DMS 273 (cell line): ENCODE data around the gene ARHGAP27.

Source experiments
- DNase-seq: peaks from one replicate; lab custom pipeline; 2025; ENCODE audit not compliant: unreplicated experiment; lab: John Stamatoyannopoulos, UW

ARHGAP27 gene

DNA sequence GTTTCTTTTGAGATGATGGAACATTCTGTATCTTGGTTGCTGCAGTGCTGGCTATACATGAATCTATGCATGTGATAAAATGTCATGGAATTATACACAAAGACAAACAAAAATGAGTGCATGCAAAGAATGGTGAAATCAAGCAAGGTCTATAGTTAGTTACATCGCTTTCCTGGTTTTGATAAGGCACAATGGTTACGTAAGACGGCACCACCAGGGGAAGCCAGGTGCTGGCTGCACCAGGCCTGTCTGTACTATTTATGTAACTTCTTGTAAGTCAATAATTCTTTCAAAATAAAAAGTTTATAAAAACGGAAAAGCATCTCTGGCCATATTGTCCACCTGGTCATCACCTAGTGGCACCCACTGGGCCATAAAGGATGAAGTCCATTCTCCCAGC lies 46.5 kb downstream of the ARHGAP27 start:
- no peak for DNase-seq

DNA sequence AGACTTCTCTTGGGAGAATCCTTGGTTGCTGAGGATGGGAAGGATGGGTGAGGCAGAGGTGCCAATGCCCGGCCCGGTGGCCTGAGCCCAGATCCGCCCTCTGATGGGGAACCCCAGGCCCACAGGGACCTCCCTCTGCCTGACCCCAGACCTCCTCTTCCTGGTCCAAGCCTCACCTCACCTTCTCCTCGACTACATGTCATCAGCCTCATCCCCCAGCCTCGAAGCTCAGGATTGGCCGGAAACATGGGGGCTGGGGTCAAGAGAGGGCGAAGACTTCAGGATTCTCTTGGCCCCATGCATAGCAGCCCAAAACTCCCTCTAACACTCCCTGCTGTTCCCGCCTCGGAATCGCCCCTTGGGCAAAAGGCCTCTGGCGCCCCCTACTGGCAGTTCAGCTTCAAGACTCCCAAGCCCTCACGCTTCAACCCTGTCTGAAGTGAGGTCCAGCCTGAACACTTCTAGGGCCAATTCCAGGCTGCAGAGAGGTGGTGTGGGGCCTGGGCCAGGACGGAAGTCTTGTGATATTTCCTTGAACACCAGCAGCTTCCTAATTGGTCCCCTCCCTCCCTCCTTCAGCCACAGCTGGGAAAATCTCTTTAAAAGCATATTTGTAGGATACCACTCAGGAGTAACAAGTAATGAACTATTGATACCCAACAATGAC lies 47.2 kb downstream of the ARHGAP27 start:
- peak; percentile 94 for DNase-seq

DNA sequence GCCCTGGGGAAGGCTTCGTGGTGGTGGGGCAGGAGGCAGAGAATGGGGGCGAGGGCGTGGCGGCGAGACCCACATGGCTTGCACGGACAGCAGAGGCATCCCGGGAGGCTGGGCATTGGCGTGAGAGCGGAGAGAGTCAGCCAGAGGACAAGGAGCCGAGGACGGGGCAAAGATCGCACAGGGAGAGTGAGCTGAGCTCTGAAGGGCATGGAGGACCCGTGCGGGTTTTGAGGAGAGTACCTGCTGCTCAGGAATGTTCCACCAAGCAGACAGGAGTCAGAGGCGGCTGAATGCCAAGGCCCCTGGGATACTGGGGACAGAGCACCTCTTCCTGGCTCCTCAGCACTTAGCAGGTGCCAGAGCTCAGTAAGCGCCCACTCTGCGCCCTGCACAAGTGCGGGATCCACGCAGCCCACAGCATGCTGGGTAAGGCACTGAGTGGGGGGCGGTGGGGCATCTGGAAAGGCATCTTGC lies 47.8 kb downstream of the ARHGAP27 start:
- DNase-seq, result no peak

DNA sequence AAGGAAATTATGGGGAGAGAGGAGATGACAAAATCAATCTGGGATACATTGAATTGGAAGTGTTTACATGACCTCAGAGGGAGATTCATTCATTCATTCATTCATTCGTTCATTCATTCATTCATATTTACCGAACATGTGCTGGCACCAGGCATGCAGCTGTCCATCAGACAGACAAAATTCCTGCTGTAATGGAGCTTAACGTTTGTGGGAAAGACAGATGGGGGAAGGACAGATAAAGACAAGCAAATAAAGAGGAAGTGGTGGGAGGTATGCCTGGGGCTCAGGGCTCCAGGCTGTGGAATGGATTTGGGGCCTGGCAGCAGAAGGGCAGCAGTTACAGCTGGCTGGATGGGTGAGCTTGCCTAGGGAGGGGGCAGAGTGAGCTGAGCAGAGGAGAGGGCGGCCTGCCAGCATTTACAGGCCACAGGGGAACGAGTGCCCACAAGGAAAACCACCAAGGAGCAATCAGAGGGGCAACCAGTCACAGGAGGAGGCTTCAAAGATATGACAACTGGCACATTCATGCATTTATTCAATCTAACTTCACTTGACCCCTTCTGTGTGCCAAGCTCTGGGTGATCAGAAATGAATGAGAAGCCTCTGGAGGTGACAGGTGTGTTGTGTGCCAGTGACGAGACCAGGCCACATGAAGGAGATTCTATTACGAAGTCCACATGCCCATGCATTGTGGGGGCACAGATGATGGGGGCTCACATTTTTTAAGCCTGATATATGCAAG lies 48.5 kb downstream of the ARHGAP27 start:
- peak; percentile 76 for DNase-seq

DNA sequence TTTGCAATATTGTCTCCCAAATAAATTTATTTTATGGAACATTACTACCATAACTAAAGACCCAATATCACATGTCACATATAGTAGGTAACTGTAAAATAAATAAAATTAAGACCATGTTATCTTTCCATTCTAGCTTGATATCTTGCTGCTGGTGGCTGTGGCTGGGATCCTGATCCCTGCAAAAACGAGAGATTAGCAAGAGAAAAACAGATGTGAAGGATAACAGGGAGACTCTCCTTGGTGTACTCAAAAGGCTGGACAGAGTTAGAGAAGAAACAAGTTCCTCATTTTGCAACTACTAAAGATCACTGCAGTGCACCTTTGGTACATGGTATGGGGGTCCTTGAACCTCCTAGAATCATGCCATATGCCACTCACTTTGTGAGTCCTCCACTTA lies 49.7 kb downstream of the ARHGAP27 start:
- DNase-seq, result no peak

DNA sequence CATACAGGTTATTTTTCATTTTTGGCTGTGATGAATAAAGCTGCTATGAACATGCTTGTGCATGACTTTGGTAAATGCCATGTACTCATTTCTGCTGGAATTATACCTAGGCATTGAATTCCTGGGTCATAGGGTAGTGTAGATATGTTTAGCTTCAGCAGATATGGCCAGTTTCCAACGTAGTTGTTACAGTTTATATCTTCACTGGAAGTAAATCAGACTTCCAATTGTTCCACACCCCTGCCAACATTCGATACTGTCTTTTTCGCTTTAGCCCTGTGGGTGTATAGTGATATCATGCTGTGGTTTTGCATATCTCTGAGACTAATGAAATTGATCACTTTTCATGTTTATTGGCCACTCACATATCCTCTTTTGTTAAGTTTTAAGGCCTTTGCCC lies 50.4 kb downstream of the ARHGAP27 start:
- no peak for DNase-seq

DNA sequence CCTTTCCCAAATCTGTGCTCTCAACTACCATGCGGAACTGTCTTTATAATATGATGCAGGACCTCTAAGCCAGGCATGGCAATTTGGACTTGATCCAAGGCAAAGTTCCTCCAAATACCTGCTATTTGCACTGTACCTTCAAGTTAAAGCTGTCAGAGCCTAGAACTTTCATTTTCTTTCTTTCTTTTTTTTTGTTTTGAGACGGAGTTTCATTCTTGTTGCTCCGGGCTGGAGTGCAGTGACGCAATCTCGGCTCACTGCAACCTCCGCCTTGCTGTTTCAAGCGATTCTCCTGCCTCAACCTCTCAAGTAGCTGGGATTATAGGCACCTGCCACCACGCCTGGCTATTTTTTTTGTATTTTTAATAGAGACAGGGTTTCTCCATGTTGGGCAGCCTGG lies 51.7 kb downstream of the ARHGAP27 start:
- DNase-seq, result no peak

DNA sequence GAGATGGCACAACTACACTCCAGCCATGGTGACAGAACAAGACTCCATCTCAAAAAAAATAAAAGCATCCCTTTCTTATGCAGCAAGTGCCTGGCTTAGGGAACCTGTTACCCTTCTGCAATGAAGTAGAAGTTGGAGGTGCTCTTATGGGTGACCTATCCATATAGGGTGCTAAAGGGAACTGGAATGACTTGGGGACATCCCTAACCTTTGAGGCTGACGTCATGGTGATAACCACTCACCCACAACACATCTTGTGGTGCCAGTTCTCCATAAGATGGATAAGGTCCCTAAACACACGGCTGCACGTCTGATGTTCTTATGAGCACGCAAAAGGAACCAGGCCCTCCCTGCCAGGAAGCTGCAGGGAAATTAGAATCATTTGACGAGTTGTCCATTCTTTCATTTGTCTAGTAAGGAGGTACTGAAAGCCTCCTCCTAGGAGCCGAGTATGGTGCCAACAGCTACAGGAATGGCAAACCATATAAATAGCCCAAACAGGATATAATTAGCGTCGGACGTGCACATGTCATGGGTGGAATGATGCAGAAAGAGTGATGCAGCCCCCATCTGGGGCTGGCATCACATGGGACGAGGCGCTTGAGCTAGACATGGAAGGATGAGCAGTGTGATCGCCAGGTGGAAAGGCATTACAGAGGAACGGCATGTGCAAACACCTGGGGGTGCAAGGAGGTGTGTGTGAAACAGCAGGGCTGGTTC lies 52.5 kb downstream of the ARHGAP27 start:
- DNase-seq, result no peak

DNA sequence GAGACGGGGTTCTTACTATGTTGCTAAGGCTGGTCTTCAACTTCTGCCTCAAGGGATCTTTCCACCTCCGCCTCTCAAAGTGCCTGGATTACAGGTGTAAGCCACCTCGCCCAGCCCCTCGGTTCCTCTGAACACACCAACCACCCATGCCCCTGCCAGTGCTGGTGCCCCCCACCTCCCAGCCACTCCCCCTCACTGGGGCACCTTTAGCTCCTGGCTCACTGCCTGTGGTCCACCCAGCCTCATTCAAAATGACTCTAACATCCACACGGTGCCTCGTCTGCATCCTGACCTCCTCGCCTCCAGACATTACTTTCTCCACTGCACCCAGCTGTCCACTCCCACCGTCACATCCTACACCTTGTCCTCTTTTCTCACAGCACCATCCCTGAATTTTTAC lies 55.3 kb downstream of the ARHGAP27 start:
- DNase-seq, result no peak

DNA sequence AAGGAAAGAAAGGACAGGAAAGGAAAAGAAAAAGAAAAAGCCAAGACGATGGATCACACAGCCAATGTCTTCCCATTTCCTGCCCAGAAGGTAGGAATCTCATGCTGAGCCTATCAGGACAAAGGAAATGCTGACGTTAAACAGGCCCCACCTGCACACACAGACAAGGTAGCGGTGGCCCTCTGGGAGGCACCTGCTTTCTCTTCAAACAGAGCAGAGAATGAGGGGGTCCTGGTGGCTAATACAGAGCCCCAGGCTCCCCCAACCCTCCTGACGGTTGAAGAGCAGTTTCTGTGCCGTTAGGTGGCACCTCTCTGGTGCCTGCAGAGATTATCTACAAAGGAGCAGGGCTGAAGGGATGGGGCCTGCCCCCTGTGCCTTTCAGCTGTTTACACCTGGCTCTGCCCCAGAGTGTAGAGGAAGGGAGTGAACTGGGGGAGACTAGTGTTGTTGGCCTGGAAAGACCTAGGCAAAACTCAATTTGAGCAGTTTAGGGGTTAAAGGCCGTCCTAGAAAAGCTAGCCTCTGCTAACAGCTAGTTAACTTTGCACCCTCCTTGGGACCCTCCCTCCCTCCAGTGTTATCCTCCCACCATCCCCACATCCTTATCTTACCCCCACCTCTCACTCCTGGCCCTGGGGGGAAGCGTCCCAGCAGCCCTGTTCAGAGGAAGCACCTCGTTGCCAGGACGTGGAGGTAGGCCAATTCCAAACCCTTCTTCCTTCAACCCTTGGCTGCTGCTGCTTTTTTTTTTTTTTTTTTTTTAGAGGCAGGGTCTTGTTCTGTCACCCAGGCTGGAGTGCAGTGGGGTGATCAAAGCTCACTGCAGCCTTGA lies 56.3 kb downstream of the ARHGAP27 start:
- no peak for DNase-seq

DNA sequence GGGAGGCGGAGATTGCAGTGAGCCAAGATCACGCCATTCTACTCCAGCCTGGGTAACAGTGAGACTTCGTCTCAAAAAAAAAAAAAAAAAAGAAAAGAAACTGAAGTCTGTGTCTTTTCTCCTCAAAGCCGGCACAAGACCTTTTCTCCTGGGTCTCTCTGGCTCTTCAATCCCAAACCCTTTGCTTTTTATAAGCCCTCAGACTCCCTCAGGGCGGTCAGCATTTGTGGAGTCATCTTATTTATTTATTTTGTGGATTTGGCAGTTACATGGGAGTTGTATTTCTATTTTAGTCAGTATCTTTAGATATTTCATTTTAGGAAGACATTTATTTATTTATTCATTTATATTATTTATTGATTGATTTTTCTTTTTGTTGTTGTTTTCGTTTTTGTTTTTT lies 58.2 kb downstream of the ARHGAP27 start:
- no peak for DNase-seq

DNA sequence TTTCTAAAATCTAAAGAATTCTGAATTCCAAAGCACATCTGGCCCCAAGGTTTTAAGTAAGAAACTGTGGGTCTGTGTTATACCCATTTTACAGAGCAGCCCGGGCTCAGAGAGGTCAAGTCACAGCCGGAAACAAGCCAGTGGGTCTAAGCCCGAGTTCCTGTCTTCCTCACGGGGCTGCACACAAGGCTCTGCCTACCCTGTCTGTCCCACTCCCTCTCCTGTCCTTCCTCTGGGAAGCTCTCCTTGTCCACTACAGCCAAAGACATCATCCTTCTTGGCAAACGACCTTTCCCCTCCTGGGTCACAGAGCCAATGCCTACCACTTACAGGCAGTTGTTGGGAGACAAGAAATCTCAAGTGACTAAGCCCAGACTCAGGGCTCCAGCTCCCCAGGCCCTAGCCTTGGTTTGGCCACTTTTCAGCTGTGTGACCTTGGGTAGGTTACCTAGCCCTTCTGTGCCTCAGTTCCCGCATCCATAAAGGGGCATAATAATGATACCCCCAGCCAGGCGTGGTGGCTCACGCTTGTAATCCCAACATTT lies 60.3 kb downstream of the ARHGAP27 start:
- DNase-seq, result no peak

DNA sequence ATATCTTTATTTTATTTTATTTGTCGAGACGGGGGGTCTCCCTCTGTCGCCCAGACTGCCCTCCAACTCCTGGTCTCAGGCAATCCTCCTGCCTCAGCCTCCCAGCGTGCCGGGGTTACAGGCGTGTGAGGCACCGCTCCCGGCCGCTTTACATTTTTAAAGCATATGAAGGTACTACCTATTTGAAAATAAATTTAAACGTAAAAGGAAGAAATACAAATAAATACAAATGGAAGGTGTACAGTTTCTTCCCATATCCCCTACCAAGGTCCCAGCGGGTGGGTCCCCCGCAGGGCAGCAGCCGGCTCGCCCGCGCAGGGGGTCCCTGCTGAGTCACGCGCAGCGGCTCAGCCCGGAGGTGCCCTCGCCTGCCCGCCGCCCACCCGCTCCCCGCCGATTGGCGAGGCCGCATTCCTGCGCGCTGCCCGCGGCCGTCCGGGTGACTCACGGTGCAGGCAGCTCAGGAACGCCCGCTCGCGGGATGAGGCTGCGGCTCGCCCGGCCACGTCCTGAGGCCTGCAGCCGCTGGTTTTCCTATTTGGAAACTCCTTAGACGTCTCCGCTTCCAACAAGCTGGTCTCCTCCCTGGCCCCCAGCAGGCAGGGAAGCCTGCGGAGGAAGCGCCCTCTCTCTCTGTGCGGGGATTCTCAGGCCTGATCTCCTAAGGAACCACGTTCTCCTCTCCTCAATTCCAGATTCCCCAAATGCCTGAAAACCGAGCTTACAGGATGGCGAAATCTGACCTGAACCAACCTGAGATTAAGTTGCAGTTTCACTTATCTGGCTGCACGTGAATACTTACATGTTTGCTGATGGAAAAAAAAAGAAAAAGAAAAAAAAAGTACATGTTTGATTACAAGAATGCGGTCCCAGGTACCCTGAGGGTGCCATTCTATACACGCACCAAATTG lies 61.0 kb downstream of the ARHGAP27 start:
- no peak for DNase-seq

DNA sequence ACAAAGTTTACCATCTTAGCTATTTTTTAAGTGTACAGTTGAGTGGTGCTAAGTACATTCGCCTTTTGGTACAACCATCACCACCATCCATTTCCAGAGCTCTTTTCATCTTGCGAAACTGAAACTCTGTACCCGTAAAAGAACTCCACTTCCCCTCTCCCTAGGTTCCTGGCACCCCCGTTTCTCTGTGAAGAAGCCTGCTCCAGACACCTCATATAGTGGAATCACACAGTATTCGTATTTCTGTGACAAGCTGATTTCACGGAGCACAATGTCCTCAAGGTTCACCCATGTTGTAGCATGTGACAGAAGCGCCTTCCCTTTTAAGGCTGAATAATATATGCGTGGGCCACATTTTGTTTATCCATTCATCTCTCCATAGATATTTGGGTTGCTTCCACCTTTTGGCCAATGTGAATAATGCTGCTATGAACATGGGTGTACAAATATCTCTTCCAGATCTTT lies 61.7 kb downstream of the ARHGAP27 start:
- no peak for DNase-seq

DNA sequence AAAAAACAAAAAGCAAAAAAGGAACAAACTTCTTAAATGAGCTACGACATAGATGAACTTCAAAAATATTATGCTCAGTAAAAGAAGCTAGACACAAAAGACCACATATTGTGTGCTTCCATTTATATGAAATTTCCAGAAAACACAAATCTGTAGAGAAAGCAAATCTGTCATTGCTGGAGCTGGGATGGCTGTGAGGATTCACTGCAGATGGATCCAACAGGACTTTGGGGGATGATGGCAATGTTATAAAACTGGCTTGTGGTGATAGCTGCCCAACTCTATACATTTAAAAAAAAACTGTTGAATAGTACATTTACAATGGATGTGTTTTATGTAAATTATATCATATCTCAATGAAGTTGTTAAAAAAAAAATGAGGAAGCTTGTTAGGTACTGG lies 63.2 kb downstream of the ARHGAP27 start:
- no peak for DNase-seq

DNA sequence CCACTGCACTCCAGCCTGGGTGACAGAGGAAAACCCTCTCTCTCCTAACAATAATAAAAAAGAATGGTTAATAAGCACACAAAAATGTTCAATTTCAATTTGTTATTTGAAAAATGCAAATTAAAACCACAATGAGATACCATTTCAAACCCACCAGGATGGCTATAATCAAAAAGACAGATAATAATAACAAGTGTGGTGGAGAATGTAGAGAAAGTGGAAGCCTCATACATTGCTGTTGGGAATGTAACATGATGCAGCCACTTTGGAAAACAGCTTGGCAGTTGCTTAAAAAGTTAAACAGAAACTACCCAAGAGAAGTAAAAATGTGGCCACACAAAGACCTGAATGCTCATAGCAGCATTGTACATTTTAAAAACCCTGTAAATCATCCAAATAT lies 64.0 kb downstream of the ARHGAP27 start:
- DNase-seq, result no peak

DNA sequence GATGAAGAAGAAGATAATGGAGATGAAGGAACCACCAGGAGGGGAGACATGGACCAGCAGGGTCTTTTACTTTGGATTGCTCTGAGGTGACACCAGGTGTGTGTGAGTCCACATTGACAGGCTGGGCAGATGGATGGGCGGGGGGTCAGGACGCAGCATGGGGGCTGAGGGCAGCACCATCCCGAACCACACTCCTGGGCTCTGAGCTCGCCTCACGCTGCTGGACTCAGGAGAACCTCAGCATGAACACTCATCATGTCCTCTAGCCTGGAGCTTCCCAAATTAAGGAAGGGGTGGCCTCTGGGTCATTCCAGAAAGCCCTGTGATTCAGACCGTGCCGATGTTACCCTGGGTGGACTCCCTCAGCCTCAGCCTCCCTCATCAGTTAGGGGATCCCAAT lies 65.5 kb downstream of the ARHGAP27 start:
- DNase-seq, result no peak

DNA sequence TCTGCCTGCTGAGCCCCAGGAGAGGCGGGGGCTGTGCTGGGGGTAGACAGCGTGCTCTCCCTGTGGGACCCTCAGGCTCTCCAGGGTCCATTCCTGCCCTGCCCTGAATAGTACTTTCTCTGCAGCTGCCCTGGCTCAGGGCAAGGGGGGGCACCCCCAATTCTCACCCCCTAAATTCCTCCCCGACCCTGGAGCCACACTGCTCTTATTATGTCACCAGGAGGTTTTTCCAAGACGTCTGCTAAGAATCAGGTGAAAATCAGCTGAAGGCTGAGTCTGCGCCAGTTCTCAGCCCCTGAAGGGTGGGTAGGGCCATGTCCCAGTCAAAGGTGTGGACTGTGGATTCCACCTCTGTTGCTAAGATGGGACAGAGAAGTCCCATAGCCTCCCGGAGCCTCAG lies 66.0 kb downstream of the ARHGAP27 start:
- no peak for DNase-seq

DNA sequence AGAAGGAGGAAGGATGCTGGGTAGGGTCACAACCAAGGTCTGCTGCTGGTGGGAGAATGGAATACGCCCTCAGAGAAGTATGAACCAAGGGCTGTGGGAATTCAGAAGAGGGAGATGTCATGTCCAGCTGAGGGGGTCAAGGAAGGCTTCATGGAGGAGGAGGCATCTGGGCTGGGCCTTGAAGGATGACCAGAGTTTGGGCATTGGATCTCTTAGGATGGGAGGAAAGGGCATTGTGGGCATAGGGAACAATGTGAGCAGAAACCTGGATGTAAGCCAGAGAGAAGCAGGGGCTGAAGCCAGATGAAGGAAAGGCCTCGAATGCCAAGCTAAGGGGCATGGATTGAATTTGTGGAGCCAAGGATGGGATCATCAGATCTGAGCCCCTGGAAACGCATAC lies 66.6 kb downstream of the ARHGAP27 start:
- DNase-seq, result no peak
